Measurements from ENCODE around the gene TFAP2C. TPM values are rescaled to one million over a fixed set of nuclear protein-coding genes. Genes with fewer than 3 reads are reported as not detected.

The TFAP2C gene
- total and polyA plus RNA-seq, 4 donors, result under 0.01 TPM; not detected in 3

DNA sequence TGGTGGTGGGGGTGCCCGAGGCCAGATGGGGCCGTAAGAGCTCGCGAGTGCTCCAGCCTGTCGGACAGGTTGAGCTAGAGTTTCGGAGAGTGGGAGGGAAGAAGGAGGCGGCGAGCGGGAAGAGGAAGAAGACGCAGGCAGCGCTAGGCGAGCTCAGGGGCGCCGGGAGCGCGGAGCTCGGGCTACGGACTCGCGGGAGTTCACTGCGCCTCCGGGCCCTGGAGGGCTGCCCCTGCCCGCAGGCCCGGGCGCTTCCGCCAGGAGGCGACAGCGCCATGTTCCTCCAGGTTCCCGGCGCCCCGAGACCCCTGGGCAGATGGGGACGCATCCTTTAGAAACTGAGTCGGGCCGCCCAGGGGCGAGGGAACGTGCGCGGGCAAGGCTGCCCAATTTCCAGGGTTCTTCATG, 984 bp downstream of the TFAP2C start:
- H3K9ac ChIP-seq (ENCODE audit: low read depth in 1 of 2, low read length in 2 of 2), result no peak overlapping the region
- no peaks in the 10 kb centered on the region for H3K9me3 ChIP-seq (ENCODE audit: control insufficient read depth in 4 of 4, low read length in 3 of 4)
- TF ChIP-seq RXRA (IDR thresholded peaks at IDR 0.05) (no peak), RAD21 (IDR thresholded peaks at IDR 0.05) (peak in 1 of 2 donors; percentile 9)
- TF ChIP-seq, protein P1, sequence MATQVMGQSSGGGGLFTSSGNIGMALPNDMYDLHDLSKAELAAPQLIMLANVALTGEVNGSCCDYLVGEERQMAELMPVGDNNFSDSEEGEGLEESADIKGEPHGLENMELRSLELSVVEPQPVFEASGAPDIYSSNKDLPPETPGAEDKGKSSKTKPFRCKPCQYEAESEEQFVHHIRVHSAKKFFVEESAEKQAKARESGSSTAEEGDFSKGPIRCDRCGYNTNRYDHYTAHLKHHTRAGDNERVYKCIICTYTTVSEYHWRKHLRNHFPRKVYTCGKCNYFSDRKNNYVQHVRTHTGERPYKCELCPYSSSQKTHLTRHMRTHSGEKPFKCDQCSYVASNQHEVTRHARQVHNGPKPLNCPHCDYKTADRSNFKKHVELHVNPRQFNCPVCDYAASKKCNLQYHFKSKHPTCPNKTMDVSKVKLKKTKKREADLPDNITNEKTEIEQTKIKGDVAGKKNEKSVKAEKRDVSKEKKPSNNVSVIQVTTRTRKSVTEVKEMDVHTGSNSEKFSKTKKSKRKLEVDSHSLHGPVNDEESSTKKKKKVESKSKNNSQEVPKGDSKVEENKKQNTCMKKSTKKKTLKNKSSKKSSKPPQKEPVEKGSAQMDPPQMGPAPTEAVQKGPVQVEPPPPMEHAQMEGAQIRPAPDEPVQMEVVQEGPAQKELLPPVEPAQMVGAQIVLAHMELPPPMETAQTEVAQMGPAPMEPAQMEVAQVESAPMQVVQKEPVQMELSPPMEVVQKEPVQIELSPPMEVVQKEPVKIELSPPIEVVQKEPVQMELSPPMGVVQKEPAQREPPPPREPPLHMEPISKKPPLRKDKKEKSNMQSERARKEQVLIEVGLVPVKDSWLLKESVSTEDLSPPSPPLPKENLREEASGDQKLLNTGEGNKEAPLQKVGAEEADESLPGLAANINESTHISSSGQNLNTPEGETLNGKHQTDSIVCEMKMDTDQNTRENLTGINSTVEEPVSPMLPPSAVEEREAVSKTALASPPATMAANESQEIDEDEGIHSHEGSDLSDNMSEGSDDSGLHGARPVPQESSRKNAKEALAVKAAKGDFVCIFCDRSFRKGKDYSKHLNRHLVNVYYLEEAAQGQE (IDR thresholded peaks at IDR 0.05), result no peak
- TF ChIP-seq, protein P2, sequence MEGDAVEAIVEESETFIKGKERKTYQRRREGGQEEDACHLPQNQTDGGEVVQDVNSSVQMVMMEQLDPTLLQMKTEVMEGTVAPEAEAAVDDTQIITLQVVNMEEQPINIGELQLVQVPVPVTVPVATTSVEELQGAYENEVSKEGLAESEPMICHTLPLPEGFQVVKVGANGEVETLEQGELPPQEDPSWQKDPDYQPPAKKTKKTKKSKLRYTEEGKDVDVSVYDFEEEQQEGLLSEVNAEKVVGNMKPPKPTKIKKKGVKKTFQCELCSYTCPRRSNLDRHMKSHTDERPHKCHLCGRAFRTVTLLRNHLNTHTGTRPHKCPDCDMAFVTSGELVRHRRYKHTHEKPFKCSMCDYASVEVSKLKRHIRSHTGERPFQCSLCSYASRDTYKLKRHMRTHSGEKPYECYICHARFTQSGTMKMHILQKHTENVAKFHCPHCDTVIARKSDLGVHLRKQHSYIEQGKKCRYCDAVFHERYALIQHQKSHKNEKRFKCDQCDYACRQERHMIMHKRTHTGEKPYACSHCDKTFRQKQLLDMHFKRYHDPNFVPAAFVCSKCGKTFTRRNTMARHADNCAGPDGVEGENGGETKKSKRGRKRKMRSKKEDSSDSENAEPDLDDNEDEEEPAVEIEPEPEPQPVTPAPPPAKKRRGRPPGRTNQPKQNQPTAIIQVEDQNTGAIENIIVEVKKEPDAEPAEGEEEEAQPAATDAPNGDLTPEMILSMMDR (IDR thresholded peaks at IDR 0.05; ENCODE audit: low read depth, low read length, missing input control), result peak; percentile 11
- H3K27me3 ChIP-seq (ENCODE audit: control insufficient read depth in 4 of 4, insufficient read depth in 4 of 4, low read length in 3 of 4), result peaks cover 7 to 37% (median 22%) of the 10 kb centered on the region in 4 donors
- H3K4me3 ChIP-seq (ENCODE audit: low read depth in 1 of 3, low read length in 3 of 3), result no peak overlapping the region
- H3K4me1 ChIP-seq (ENCODE audit: control insufficient read depth in 4 of 4, insufficient read depth in 4 of 4, low read length in 3 of 4), result peaks cover 13 to 30% (median 19%) of the 10 kb centered on the region in 4 donors
- 4% methylated on average over 38 of the region's 38 CpGs for WGBS
- no peak overlapping the region for H3K27ac ChIP-seq (ENCODE audit: low read depth in 1 of 2, low read length in 2 of 2)
- DNase-seq (ENCODE audit: low spot score), result no peak
- H3K36me3 ChIP-seq (ENCODE audit: control insufficient read depth in 4 of 4, insufficient read depth in 3 of 4, low read depth in 1 of 4, low read length in 3 of 4), result no peaks in the 10 kb centered on the region

DNA sequence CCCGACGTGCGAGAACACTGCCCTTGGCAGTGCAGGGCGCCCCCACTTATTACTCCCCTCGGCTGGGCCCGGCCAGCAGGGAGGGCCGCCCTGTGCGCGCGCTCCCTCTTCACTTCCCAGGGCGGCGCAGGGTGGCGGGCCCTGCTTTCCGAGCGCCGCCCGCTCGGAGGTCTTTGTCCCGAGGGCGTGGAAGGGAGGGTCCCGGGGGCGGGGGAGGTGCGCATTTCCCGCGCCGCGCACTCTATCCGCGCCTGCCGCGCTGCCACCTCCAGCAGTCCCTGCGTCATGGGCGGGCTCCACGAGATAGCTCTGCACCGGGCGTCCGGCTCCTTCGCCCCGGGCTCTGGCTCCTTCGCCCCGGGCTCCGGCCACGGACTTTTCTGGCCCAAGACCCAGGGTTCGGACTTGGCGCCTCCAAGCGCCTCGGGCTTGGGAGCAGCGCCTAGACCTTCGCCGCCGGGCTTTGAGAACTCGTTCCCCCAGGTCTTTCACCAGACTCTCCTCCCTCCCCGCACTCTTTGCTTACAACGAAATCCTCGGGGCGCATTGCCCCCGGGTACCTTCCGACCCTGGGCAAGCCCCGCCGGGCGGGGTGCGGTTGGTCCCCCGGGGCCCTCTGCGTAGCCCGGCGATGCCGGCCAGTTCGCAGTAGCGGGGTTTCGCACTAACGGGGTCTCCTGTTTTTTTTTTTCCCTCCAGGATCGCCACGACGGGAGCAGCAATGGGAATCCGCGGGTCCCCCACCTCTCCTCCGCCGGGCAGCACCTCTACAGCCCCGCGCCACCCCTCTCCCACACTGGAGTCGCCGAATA, 1.6 kb downstream of the TFAP2C start:
- peaks cover 13 to 30% (median 19%) of the 10 kb centered on the region in 4 donors for H3K4me1 ChIP-seq (ENCODE audit: control insufficient read depth in 4 of 4, insufficient read depth in 4 of 4, low read length in 3 of 4)
- H3K27ac ChIP-seq (ENCODE audit: low read depth in 1 of 2, low read length in 2 of 2), result no peak overlapping the region
- H3K27me3 ChIP-seq (ENCODE audit: control insufficient read depth in 4 of 4, insufficient read depth in 4 of 4, low read length in 3 of 4), result peaks cover 4 to 37% (median 19%) of the 10 kb centered on the region in 4 donors
- H3K9me3 ChIP-seq (ENCODE audit: control insufficient read depth in 4 of 4, low read length in 3 of 4), result no peaks in the 10 kb centered on the region
- no peak overlapping the region for H3K9ac ChIP-seq (ENCODE audit: low read depth in 1 of 2, low read length in 2 of 2)
- TF ChIP-seq FOXA2 (IDR thresholded peaks at IDR 0.05) (no peak), TAF1 (conservative IDR thresholded peaks at IDR 0.05) (no peak), YY1 (IDR thresholded peaks at IDR 0.05) (no peak), JUND (IDR thresholded peaks at IDR 0.05) (no peak), HNF4G (IDR thresholded peaks at IDR 0.05) (no peak), RXRA (IDR thresholded peaks at IDR 0.05) (no peak), FOXA1 (IDR thresholded peaks at IDR 0.05) (no peak), EGR1 (IDR thresholded peaks at IDR 0.05; ENCODE audit: low read depth in 2 of 2) (no peak), GABPA (IDR thresholded peaks at IDR 0.05 in 1 of 2, conservative IDR thresholded peaks at IDR 0.05 in 1 of 2) (no peak), HNF4A (conservative IDR thresholded peaks at IDR 0.05) (no peak), NR2F2 (IDR thresholded peaks at IDR 0.05) (no peak)
- TF ChIP-seq, protein P2 (IDR thresholded peaks at IDR 0.05; ENCODE audit: low read depth, low read length, missing input control), result no peak
- TF ChIP-seq, protein P3, sequence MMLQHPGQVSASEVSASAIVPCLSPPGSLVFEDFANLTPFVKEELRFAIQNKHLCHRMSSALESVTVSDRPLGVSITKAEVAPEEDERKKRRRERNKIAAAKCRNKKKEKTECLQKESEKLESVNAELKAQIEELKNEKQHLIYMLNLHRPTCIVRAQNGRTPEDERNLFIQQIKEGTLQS (IDR thresholded peaks at IDR 0.05), result no peak
- TF ChIP-seq, protein P4, sequence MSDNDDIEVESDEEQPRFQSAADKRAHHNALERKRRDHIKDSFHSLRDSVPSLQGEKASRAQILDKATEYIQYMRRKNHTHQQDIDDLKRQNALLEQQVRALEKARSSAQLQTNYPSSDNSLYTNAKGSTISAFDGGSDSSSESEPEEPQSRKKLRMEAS (IDR thresholded peaks at IDR 0.05), result no peak
- TF ChIP-seq, protein P1 (IDR thresholded peaks at IDR 0.05), result no peak
- 5% methylated on average over 82 of the region's 82 CpGs for WGBS
- no peak for DNase-seq (ENCODE audit: low spot score)
- no peak overlapping the region for H3K4me3 ChIP-seq (ENCODE audit: low read depth in 1 of 3, low read length in 3 of 3)
- no peaks in the 10 kb centered on the region for H3K36me3 ChIP-seq (ENCODE audit: control insufficient read depth in 4 of 4, insufficient read depth in 3 of 4, low read depth in 1 of 4, low read length in 3 of 4)
